HFF-Myc (cell line): Measurements from ENCODE around the gene NBEAL1.
"Not testable (repeated sequence)": the region's sequence is repeated elsewhere in the genome, so short reads cannot be mapped to it uniquely, and the experiment has no call there.

ENCODE experiments used
- DNase-seq: peaks from one replicate; pipeline ENCODE4 v3.0.0-alpha.2; 2011; ENCODE audit warnings: low read depth; ENCODE audit errors: extremely low read depth
- H3K4me3 ChIP-seq: replicated peaks from 2 replicates; pipeline ENCODE4 v1.5.1; 2011; ENCODE audit warnings: low read depth, mild to moderate bottlenecking, control low read depth, low read length
- TF ChIP-seq, protein P1 (sequence below): IDR thresholded peaks from 2 replicates; pipeline ENCODE4 v1.5.1; 2012; ENCODE audit warnings: mild to moderate bottlenecking, low read depth, low read length, control low read depth; ENCODE audit errors: missing control alignments

Gene NBEAL1

DNA sequence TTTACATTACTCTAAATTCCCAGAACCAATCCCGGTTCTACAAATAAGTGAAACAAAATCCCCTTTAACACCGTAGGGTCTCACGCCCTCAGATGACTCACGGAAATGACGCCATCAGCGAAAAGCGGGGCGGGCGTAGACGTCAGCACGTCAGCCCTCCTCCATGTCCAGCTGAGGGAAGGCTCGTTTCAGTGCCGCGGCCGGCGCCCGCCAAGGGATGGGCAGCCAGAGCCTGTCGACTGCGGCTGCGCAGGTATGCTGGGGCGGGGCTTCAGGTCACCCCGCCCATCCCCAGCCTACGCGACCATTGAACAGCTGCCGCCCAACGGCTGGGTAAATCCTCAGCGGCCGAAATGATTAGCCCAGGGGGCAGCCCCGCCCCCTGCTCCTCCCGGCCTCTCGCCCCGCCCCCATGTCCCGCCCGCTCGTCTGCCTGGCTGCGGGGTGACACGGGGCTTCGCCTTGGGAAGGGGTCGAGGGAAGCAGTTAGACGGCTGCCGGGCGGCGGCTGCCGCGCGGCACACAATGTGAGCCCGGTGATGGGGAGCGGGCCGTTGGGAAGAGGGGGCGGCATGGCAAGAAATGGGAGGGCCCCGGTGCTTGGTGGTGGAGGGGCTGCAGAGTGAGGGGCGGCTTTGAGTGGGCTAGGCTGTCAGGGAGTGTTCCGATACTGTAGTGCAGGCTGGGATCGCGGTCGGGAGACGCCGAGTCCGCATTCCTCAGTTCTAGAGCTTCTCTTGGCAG lies at the start of gene NBEAL1:
Gene NBEAL1 (plus strand): TSS at position 420 of the 744 bp plus-strand sequence. CDS start 1,510 bp downstream, outside the sequence.
- DNase-seq = peak; percentile 95
- H3K4me3 ChIP-seq = peak within 1 kb of the TSS; percentile 91
- TF ChIP-seq, protein P1, sequence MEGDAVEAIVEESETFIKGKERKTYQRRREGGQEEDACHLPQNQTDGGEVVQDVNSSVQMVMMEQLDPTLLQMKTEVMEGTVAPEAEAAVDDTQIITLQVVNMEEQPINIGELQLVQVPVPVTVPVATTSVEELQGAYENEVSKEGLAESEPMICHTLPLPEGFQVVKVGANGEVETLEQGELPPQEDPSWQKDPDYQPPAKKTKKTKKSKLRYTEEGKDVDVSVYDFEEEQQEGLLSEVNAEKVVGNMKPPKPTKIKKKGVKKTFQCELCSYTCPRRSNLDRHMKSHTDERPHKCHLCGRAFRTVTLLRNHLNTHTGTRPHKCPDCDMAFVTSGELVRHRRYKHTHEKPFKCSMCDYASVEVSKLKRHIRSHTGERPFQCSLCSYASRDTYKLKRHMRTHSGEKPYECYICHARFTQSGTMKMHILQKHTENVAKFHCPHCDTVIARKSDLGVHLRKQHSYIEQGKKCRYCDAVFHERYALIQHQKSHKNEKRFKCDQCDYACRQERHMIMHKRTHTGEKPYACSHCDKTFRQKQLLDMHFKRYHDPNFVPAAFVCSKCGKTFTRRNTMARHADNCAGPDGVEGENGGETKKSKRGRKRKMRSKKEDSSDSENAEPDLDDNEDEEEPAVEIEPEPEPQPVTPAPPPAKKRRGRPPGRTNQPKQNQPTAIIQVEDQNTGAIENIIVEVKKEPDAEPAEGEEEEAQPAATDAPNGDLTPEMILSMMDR = no peak

DNA sequence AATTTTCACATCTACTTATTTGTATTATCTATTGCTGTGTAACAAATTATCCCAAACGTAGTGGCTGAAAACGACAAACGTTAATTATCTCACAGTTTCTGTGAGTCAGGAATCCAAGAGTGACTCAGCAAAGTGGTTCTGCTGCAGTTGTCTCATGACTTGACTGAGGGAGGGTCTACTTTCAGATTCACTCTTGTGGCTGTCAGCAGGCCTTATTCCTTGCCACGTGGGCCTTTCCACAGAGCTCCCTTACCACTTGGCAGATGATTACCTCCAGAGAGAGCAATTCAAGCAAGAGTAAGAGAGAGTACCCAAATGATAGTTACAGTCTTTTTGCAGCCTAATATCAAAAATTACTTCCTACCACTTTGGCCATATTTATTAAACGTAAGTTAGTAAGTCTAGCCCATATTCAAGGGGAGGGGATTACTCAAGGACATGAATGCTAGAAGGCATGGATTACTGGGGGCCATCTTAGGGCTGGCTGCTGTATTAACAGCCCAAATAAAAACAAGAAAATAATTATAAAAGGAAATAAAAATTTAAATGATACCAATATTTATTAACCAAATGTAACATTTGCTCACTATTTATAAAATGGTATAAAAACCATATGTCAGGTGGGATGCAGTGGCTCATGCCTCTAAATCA lies 48.7 kb upstream of the NBEAL1 start:
- DNase-seq = peak; percentile 22
- no peak overlapping the region for H3K4me3 ChIP-seq

DNA sequence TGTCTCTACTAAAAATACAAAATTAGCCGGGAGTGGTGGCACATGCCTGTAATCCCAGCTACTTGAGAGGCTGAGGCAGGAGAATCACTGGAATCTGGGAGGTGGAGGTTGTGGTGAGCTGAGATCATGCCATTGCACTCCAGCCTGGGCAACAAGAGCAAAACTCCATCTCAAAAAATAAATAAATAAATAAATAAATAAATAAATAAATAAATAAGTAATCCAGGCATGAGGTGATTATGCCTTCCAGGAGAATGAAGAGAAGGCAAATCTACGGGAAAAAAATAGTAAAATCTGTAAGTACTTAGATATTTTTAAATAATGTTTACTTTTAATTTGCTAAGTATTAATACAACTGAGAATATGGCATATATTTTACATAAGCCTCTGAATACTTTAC lies 45.3 kb upstream of the NBEAL1 start:
- not testable (repeated sequence) for H3K4me3 ChIP-seq

More for the DNA sequence above, 48.7 kb upstream of the NBEAL1 start:
- TF ChIP-seq, protein P1 = no peak

DNA sequence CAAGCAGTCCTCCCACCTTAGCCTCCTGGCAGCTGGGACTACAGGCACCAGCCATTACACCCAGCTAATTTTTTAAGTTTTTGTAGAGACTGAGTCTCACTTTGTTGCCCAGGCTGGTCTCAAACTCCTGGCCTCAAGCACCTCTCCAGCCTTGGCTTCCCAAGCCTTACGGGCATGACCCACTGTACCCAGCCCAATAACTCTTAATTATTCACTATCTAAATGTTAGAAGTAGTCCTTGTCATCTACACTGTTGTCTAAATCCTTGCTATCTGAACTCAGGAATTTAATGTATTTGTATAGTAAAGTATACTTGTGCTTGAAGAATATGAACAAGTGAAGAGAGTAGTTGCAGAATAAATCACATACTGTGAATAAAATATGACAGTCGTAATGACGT lies 37.9 kb upstream of the NBEAL1 start:
- H3K4me3 ChIP-seq = no peak overlapping the region
- no peak for DNase-seq
- TF ChIP-seq, protein P1 = no peak

More for the DNA sequence above, 45.3 kb upstream of the NBEAL1 start:
- not testable (repeated sequence) for DNase-seq

DNA sequence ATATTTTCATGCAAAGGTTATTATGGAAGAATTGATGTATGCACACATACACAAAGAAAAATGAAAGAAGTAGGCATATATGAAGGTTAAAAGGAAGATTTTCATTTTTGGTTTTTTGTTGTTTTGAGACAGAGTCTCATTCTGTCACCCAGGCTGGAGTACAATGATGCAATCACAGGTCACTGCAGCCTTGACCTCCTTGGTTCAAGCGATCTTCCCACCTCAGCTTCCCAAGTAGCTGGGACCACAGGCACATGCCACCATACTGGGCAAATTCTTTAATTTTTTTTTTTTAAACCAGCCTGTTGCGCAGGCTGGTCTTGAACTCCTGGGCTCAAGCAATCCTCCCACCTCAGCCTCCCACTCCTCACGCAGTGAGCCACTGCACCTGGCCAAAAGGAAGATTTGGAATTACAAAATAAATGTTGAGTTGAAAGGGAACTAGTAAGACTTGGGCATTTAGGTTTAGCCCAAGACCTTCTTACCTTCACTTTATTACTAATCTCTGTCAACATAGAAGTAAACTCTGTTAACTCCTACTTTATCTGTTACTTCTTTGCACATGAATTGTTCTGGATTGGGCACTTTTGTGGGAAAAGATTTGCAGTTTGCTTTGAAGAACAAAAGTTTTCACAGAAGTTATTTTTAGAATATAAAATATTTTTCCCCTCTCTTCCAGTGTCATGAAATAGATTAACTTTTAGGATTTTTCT lies 31.7 kb upstream of the NBEAL1 start:
- TF ChIP-seq, protein P1 = no peak
- DNase-seq = no peak
- no peak overlapping the region for H3K4me3 ChIP-seq

DNA sequence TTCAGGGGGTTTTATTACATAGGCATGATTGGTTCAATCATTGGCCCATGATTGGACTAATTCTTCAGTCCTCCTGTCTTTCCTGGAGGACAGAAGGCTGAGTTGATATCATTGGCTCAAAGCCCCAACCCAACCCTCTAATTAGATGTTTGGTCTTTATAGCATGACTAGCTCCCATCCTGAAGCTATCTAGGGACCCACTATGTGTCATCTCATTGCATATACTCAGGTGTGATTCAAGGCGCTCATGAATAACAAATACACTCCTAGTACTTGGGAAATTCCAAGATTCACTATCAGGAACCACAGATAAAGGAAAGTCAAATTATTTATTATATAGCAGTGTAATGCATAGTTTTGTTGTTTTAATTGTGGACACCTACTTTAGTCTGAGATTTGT lies 24.9 kb upstream of the NBEAL1 start:
- TF ChIP-seq, protein P1 = no peak
- DNase-seq = no peak
- no peak overlapping the region for H3K4me3 ChIP-seq

DNA sequence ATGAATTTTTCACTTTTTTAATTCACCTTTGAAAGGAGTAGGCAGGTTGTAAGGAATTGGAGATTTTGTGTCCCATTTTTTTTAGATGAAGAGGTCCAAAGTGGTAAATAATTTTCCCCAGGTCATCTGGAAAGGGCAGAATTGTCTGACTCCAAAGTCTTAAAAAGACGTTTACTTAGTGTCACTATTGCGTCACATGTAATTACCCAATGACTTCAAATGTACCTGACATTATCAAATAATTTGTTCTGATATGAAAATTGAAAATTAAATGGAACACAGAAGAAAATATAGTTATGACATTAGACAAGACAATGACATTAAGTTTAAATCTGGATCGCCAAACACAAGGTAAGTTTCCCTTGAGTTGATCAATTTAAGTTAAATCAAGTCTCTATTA lies 24.2 kb upstream of the NBEAL1 start:
- no peak overlapping the region for H3K4me3 ChIP-seq
- no peak for DNase-seq
- TF ChIP-seq, protein P1 = no peak

DNA sequence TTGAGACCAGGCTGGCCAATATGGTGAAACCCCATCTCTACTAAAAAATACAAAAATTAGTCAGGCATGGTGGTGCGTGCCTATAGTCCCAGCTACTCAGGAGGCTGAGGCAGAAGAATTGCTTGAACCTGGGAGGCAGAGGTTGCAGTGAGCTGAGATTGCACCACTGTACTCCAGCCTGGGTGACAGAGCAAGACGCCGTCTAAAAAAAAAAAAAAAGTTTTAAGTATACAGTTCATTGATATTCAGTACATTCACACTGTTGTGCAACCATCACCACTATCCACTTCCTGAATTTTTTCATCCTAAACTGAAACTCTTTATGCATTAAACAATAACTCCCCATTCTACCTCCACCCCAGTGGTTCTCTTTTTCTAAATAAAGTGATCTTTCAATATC lies 17.6 kb upstream of the NBEAL1 start:
- DNase-seq, H3K4me3 ChIP-seq: not testable (repeated sequence)
